SKM-1 treated with dmso at 0.1 percent for 144 hours (cell line): ENCODE data around the gene FAM162A.

ENCODE experiments used
- DNase-seq: peaks from one replicate; lab custom pipeline; 2025; ENCODE audit not compliant: unreplicated experiment; lab: John Stamatoyannopoulos, UW

Gene FAM162A

DNA sequence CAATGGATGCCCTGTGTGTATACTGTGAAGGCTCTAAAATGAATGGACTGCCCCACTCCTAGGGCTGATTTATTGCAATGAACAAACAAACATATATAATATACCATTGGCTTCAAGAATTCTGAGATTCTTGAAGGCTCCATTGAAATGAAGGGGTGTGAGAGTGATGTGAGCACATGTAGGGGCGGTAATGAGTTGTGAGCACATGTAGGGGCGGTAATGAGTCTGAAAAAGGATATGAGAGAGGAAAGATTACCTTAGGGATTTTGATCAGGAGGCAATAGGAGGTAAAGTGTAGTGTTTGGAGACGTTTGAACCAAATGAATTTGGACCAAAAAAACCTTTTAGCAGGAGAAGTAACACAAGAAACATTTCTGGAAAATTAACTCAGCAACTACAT is 3.7 kb downstream of the FAM162A start:
- no peak for DNase-seq

DNA sequence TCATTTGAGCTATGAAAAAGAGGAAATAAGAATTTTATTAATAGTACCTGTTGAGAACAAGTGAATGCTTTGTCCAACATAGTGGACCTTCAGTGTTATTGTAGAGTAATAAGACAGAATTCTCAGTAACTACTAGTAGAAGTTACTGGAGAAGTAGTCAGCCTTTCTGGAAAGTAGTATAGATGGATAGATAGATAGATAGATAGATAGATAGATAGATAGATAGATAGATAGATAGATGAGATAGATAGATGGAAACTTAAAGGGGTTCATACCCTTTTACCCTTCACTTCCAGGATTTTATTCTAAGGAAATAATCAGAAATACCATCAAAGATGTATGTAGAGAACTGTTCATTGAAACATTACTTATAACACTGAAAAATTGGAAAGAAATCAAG is 5.2 kb downstream of the FAM162A start:
- no peak for DNase-seq

DNA sequence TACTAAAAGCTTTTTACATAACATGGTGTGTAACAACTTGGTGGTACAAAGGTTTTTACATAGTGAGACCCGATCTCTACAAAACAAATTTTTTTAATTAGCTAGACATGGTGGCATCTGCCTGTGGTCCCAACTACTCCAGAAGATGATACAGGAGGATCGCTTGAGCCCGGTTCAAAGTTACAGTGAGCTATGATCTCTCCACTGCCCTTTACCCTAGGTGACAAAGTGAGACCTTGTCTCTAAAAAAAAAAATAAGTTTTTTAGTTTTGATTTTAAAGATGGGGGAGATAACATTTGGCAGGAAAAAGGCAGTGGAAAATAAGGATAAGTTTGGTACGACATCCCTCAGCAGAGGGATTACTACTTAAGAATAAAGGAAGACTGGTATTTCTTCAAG is 5.9 kb downstream of the FAM162A start:
- DNase-seq: no peak

DNA sequence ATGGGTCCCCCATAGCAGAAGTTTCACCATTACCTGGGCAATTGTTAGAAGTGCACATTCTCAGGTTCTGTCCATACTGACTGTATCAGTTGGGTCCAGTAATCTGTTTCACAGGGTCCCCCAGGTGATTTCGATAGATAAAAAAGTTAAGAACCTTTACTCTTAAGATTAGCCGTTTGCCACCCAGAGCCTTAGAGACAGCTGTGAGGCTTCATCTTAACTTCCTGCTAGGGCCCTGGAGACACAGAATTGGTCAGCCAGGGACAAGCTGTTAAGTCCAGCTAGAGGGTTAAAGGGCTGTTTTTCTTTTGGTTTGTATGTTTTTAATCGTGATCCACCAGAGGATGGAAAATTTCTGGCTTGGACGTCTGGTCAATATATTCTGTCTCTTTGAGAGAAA is 6.7 kb downstream of the FAM162A start:
- no peak for DNase-seq

DNA sequence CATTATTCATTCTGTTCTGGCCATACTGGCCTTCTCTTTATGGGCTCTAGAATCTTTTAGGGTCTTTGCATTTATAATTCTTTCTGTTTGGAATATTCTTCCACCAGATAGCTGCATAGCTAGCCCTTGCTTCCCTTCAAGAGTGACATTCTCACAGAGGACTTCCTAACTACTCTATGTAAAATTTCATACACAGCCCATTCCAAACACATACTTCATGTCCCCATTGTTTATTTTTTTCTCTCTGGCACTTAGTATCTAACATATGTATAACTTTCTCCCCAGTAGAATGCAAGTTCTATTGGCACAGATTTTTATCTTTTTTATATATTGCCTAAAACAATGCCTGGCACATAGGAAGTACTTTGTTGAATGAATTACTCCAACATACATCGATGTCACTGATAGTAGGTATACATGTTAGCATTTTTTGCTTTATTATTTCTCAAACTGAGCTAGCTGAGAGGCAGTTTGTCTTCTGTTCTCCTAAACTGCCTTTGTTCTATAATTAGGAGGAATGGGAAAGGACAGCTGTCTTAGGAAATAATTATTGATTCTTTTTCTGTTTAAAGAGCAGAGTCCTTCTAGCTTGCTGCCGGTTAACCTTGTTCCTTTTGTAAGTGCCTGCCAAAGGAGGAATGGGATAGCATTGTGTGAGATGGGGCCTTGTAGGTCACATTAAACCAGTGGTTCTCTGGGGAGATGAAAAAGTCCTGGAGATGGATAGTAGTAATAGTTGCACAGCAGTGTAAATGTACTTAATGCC is 7.9 kb downstream of the FAM162A start:
- no peak for DNase-seq

DNA sequence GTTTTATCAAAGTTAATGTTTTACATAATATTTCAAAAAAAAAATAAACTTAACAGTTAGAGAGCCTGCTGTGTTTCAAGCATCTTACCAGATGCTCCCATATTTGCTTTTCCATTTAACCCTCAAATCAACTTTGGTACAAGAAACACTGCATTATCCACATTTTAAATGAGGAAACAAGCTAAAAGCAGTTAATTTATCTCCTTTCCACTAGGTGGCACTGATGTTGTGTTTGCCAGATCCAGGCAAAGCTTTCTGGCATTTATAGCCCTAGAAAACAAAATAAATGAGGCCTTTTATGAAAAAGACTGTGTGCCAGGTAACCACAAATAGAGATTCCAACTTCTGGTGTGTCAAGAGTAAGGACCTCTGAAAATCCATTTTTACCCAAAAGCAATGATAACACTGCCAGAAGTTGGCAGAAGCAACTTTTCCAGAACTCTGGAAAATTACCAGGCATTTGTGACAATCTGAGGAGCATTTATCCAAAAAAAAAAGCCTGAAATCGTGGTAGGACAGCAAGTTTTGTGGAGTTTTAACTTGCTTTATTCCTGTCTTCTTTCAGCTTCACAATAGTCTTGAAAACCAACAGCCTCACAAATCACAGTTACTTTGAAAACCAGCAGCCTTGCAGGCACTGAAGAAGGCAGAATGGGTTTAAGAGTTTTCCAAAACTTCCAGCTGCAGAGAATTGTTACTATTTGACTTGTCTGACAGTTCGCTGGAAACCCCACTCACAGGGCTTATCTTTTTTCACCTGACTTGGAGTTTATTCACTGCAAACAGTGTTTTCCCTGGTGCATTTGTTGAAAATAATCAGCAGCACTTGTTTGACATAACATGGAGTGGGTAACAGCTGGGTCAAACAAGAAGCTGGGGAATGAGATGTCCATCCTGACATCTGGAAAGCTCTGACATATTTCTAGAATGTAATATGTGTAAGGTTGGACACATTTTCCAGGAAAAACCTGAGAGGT is 9.2 kb downstream of the FAM162A start:
- peak; percentile 51 for DNase-seq

DNA sequence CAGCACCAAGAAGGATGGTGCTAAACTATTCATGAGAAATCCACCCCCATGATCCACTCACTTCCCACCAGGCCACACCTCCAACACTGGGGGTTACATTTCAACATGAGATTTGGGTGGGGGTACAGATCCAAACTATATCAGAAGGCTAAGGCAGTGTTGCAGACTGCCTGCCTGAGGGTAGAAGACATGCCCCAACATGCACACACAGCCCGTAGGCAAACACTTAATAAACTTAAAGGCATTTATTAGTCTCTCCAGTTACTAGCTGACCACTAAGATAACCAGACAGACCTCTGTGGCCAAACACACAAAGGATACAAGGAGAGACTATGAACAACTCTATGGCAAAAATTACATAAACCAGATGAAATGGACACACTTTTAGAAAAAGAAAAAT is 10.2 kb downstream of the FAM162A start:
- no peak for DNase-seq

DNA sequence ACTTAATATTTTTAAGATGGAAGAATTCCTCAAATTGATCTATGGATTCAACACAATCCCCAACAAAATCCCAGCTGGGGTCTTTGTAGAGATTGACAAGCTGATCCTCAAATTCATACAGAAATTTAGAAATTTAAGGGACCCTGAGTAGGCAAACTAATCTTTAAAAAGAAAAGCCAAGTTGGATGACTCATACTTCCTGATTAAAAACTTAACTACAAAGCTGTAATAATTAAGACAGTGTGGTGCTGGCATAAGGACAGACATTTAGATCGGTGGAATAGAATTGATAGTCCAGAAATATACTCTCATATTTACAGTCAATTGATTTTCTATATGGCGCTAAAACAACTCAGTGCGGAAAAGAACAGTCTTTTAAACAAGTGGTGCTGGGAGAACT is 11.6 kb downstream of the FAM162A start:
- DNase-seq: no peak

DNA sequence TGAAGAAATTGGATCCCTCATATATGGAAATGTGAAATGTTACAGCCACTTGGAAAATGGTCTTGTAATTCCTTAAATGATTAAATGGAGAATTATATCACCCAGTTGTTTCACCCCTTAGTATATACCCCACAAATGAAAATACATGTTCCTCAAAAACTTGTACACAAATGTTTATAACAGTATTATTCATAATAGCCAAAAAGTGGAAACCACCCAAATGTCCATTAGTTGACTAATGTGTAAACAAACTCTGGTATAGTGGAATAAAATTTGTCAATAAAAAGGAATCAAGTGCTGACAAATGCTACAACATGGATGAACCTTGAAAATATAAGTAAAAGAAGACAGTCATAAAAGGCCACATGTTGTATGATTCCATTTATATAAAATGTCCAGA is 12.5 kb downstream of the FAM162A start:
- DNase-seq: no peak

DNA sequence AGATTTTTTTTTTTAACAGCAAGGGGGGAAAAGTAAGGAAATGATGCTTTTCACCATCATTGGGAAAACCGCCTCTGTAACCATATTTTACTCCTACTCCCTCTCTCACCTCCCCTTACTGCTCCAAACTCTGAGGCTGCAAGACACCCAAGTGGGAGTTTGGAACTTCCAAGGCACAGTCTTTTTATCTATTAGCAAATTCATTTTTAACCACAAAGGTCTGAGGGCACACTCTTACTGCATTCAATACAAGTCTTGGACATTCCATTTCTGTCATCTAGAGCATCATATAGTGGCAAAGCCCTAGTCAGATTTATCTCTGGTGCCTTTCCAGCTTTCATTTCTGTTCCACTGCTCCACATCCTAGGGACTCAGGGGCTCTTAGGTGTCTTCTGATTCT is 13.2 kb downstream of the FAM162A start:
- DNase-seq: no peak

DNA sequence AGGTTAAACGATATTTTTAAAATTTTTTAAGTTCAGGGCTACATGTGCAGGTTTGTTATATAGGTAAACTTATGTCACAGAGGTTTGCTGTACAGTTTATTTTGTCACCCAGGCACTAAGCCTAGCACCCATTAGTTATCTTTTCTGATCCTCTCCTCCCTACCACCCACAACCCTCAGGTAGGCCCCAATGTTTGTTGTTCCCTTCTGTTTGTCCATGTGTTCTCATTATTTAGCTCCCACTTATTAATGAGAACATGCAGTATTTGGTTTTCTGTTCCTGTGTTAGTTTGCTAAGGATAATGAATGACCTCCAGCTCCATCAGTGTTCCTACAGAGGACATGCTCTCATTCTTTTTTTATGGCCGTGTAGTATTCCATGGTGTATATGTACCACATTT is 14.9 kb downstream of the FAM162A start:
- DNase-seq: no peak

DNA sequence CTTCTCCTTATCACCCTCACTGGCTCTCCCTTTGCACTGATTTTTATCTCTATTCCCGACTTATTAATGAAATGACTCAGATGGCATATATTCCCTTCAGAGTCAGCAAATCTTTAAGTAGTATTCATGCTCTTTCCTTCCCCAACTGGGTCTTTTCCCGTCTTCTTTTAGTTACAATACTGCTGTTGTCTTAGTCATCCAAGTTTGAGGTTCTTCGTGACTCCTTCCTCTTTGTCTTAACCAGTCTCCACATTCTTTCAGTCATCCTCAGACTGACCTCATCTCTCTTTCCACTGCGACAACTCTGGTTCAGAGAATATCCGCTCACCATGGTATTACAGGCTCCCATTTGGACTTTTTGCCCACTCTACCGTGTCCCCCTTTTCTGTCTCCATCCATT is 19.5 kb downstream of the FAM162A start:
- no peak for DNase-seq

DNA sequence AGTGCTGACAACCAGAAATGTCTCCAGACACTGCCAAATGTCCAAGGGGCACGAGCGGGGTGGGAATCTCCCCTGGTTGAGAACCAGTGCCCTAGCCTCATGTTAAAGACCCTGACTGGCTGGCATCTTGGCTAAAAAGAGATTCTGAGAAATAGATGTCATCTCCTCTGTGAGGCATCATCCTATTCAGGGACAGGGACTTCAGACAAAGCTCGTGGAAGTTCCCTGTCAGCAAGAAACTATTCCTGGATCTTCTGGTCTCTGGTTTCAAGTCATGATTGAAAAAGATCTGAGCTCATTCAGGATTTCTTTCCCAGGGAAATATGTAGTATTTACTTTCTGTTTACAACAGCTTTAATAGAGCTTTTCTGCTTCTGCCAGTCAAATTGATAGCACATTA is 21.0 kb downstream of the FAM162A start:
- DNase-seq: no peak

DNA sequence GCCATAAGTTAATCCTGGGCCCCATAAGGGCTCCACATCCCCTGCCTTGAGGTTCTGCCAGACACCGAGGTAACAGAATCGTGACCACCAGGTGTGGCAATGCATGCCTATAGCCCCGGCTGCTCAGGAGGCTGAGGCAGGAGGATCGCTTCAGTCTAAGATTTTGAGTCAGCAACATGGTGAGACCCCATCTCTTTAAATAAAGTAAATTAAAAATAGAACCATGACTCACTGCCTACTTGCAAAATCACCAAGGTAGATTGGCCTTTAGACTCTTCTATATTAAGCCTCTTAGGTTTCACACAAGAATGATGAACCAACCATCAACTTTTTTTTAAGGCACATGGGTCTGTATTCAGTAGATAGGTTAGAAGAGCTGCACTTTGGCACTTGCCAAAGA is 22.2 kb downstream of the FAM162A start:
- DNase-seq: no peak

DNA sequence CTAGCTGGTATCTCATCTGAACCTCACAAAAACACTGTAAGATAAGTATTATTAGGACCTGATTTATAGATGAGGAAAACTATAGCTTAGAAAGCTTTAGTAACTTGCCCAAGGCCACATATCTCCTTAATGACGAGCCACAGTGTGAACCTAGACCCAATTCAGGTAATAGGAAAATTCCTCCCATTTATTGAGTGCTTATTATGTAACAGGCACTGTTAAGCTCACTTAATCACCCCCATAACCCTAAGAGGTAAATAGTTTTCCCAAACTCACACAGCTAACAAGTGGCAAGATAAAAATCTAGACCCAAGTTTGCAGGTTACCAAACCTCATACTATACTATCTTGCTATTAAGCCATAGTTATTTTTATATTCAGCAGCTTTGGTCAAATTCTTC is 24.0 kb downstream of the FAM162A start:
- DNase-seq: no peak

DNA sequence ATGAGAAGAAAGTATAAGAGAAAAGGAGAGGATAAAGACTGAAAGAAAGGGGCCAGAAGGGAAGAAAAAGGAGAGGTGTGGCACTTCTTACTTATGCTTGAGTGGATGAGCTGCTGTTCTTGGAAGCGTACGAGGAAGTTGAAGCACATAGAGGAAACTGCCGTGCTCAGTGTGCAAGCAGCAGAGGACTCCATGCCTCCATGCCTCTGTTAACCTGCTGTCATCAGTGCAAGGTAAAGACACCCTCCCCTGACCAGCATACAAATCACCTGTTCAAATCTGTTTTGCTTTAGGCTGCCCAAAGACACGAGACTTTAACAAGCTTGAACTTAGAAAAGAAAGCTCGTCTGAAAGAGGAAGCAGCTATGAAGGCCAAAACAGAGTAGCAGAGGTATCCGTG is 25.5 kb downstream of the FAM162A start:
- peak; percentile 25 for DNase-seq

DNA sequence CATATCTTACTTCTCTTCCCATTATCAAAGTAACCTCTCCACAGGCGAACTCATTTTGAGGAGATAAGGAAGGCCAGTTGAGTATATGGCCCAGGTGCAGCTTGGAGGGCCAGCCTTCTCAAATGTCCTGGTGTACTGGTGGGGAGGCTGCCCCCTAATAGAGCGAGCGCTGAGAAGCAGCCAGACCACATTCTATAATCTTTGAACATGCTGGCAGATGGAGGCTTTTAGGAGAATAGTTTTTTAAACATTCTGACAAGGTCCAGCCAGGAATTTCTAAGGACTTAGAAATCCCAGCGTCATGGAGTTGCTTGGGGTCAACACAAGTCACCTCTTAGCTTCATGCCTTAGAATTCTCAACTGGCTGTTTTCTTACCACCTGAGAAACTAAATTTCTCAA is 26.1 kb downstream of the FAM162A start:
- no peak for DNase-seq

DNA sequence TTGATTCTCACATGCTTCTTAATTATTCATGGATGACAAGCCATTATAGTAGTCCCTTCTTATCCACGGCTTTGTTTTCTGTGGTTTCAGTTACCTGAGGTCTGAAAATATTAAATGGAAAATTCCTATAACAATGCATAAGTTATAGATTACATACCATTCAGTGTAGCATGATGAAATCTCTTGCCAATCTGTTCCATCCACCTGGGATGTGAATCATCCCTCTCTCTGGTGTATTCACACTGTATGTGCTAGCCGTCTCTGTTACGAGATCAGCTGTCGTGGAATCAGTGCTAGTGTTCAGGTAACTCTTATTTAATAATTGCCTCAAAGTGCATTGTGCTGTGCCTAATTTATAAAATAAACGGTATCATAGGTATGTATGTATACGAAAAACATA is 26.7 kb downstream of the FAM162A start:
- DNase-seq: no peak

DNA sequence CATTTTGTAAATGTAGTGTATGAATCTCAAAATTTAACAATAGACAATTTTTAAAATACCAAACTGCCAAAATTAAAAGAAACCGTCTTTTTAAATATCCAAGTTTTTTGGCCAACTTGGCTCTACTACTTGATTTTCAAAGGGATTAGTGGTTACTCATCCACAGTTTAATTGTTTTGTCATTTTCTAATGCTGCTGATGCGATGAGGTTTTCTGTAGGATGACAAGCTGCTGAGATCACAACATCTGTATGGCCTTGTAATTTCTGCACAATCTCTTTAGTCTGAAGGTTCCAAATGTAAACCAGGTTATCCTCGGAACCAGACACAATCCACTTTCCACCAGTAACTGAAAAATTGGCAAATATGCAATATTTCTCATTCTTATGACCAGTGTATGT is 30.4 kb downstream of the FAM162A start:
- no peak for DNase-seq

DNA sequence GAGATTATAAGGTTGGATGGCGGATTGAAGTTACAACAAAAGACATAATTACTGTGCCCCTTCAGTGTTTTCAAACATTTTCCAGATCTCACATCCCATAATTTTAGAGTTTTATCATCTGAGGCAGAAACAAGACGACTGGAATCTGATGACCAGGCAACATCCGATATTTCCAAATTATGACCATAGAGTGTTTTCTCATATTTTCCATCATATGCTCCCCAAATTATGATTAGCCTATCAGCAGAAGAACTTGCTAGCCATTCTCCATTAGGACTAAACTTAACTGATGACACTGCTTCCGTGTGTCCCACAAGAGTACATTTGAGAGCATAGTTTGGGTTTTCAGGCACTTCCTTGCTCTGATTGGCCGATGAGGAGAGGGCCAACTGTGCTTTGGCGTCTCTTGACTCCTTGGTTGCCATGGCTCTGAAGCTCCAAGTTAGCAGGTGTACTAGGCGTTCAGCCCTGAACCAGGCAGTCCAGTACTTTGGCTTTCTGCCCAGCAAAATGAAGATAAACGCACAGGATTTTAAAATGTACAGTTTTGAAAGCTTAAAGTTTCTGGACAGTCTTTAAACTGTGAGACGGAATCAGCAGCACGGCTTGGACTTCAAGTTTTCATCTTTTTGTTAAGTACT is 31.2 kb downstream of the FAM162A start:
- no peak for DNase-seq

DNA sequence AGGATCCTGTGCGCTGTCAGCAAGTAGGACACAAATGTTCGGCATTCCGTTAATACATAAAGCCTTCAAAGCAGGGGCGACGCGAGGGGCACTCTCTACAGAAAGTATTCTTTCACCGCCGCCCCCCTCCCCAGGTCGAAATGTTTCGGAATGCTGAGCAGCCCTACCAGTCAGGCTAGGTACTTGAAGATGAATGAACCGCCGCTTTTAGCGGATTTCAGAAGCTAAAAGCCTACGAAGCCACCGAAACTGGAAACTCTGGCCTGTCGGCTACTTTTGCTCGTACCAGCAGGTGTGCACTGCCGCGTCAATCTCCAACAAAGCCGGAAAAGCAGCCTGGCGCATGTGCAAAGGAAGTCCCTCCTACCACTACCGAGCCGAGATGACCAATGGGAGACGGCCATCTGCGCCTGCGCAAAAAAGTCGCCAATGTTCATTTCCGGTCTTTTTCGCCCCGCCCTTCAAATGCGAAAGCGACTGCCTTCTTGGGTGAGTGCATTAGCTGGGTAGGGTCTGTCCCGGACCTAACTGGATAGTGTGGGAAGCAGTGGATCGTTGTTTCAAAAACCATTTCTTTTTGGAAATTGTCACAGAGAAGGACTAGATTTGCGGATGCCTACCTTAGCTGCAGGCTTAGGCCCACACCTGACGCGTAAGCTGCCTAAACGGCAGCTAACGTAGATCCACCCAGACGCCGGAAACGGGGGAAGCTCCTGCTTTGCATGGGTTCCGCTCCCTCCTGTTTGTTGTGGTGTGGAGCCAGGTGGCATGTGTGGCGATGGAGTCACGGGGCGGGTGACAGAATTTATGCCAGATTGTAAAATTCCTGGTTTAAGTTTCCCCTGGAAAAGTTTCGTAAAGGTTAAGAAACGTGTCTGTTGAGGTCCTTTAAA is 32.0 kb downstream of the FAM162A start, which contains the start of gene WDR5B:
Gene WDR5B (minus strand): TSS at position 301 of the 893 bp plus-strand sequence. CDS start 534 bp downstream, outside the sequence.
- no peak for DNase-seq
